Measurements from ENCODE around the gene NISCH.

NISCH gene

GRCh38 chr3:52490035-52490938, 34.9 kb downstream of the NISCH start:
- no peak for DNase-seq (ENCODE audit: low read depth in 1 of 2, low spot score in 1 of 2)

DNA sequence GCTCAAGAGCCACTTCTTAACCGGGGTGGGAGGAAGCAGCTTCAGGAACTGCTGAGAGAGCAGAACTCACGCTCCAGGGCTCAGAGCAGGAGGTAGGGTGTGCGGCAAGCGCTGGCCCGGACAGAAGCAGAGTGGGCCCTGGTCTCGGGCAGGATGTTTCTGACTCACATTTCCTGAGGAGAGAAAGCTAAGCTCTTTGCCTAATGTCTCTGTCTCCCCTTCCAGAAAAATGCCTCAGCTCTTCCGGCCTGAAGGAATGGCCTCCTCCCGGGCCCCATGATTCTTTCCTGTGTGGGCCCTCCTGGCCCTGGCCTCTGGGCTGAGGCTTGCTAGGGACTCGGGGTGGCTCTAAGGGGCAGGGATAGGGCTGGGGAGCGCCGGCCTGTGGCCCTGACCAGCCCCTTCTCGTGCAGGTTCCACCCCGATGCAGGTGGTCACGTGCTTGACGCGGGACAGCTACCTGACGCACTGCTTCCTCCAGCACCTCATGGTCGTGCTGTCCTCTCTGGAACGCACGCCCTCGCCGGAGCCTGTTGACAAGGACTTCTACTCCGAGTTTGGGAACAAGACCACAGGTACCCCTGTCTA, 35.6 kb downstream of the NISCH start:
- DNase-seq (ENCODE audit: low read depth in 1 of 2, low spot score in 1 of 2) = no peak

DNA sequence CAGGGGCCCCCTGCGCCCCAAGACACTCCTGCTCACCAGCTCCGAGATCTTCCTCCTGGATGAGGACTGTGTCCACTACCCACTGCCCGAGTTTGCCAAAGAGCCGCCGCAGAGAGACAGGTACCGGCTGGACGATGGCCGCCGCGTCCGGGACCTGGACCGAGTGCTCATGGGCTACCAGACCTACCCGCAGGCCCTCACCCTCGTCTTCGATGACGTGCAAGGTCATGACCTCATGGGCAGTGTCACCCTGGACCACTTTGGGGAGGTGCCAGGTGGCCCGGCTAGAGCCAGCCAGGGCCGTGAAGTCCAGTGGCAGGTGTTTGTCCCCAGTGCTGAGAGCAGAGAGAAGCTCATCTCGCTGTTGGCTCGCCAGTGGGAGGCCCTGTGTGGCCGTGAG, 36.7 kb downstream of the NISCH start:
- no peak for DNase-seq (ENCODE audit: low read depth in 1 of 2, low spot score in 1 of 2)

- DNase-seq (ENCODE audit: low read depth in 1 of 2, low spot score in 1 of 2) = no peak
Observed at GRCh38 chr3:52493232-52494017, 38.0 kb downstream of the NISCH start.

DNA sequence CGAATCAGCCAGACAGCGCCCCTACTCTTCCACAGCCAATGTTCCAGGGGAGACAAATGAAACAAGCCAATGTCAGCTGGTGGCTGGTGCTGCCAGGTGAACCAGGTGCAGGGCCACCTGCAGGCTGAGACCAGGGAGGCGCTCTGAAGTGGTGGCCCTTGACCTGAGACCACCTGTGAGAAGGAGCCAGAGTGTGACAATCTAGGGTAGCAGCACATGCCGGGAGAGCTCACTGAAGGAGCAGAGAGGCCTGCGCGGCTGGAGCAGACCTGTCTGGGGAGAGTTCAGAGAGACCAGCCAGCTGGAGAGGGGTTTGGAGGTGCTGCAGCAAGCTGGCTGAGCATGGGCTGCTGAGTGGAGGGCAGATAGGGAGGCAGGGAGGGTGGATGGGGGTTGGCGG, 39.0 kb downstream of the NISCH start:
- no peak for DNase-seq (ENCODE audit: low read depth in 1 of 2, low spot score in 1 of 2)

DNA sequence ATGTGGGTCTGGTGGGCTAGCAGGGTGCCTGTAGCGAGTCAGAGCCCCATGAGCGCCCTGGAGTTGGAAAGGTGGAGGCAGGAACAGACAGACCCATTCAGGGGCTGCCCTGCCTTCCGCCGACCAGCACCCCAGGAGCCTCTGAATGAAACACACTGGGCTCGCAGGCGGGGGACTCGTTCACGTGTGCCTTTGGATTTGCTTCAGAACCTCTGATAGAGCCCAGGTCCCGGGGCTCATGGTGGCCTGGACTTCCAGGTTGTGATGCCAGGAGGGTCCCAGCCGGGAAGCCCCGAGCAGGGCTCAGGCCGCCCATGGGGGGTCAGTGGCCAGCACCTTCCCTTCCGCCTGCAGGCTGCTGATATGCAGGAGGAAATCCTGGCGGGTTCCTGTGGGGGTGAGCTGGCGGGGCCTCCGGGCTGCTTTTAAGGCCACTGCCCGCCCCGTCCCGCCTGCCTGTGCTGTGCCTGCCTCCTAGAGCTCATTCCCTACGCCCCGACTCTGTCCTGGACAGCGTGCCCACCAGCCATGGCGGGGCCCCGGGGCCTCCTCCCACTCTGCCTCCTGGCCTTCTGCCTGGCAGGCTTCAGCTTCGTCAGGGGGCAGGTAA, 39.6 kb downstream of the NISCH start, which contains the start of gene STAB1:
Gene STAB1, plus strand, starts transcription at position 453 of the 610 bp plus-strand sequence. Its CDS starts 76 bp downstream, at position 529.
- no peak for DNase-seq (ENCODE audit: low read depth in 1 of 2, low spot score in 1 of 2)

GRCh38 chr3:52495777-52496602, 40.6 kb downstream of the NISCH start:
- no peak for DNase-seq (ENCODE audit: low read depth in 1 of 2, low spot score in 1 of 2)

DNA sequence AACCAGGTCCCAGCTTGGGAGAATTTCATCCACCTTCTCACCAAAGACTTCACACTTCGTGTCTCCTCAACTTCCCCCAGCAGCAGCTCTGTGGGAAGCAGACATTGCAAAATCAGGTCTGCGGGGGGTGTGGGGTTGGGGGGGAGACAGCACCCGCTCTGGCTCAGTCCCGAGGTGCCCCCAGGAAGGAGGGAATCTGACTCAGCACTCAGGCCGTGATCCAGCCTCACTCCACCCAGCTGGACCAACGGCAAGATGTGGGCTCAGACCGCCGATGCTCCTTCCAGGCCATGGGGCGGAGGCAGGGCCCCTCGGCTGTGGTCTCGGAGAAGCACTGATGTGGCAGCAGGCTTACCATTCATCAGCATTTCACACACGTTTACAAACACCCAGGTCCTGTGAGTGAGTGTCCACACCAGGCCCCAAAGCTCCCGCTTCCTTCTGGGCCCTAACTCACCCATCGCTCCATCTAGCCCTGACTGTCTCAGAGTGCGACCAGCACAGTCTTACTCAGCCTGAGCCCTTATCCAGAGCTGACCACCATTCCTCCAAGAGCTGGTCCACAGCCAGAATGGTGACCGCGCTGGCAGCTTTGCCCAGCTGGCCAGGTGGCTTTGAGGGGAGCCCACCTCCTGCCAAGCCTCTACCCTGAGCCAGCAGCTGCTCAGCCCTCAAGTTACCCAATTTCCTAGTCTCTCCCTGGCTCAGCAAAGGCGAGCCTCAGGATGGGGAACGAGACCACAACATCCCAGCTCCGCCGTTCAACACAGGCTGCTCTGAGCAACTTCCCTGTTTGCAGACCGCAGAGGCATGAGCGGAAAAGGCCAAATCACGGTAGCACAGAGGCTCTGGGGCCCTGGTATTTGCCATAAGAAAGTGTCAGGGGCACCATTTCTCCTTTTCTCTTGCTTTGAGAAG, 43.0 kb downstream of the NISCH start:
- DNase-seq (ENCODE audit: low read depth in 1 of 2, low spot score in 1 of 2) = no peak

DNA sequence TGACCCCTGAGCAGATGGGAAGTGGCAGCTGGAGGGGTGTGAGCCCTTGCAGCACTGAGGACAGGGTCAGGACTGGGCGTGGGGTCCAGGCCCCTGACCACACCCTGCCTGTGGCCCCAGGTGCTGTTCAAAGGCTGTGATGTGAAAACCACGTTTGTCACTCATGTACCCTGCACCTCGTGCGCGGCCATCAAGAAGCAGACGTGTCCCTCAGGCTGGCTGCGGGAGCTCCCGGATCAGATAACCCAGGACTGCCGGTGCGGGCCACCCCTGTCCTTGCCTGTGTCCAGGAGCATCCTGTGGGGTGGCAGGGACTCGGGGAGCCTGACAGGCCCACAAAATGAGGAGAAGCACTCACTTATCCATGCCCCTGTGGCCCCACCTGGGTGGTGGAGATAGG, 45.6 kb downstream of the NISCH start:
- no peak for DNase-seq (ENCODE audit: low read depth in 1 of 2, low spot score in 1 of 2)

DNA sequence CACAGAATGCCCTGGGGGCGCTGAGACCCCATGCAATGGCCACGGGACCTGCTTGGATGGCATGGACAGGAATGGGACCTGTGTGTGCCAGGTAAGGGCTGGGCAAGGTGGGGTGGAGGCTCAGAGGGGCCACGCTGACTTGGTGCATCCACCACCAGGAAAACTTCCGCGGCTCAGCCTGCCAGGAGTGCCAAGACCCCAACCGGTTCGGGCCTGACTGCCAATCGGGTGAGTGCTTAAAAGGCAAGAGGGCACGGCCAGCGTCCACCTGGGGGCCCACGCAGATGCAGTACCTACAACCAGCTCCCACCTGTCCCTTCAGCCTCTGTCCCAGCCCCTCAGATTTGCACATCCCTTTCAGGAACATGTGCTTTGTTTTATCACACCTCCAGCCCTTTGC, 46.6 kb downstream of the NISCH start:
- DNase-seq (ENCODE audit: low read depth in 1 of 2, low spot score in 1 of 2) = no peak

DNA sequence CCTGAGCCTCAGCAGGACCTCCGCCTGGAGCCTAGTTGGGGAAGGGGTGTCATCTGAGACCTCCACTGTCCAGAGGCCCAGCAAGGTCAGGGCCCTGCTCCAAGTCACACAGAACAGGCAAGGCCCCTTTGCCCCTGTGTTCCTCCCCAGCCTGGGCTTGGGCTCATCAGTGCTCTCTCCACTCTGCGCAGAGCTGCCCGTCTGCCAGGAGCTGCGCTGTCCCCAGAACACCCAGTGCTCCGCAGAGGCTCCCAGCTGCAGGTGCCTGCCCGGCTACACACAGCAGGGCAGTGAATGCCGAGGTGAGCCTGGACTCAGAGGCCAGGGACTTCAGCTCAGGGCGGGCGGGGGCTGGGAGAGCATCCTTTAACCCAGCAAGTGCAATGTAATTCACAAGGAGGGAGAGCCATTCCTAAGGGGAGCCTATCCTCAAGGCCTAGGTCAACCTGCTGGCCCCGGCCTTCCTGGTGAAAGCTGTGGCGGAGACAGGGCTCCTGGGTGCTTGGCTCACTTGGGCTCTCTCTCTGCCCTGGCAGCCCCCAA, 47.5 kb downstream of the NISCH start:
- DNase-seq (ENCODE audit: low read depth in 1 of 2, low spot score in 1 of 2) = no peak

DNA sequence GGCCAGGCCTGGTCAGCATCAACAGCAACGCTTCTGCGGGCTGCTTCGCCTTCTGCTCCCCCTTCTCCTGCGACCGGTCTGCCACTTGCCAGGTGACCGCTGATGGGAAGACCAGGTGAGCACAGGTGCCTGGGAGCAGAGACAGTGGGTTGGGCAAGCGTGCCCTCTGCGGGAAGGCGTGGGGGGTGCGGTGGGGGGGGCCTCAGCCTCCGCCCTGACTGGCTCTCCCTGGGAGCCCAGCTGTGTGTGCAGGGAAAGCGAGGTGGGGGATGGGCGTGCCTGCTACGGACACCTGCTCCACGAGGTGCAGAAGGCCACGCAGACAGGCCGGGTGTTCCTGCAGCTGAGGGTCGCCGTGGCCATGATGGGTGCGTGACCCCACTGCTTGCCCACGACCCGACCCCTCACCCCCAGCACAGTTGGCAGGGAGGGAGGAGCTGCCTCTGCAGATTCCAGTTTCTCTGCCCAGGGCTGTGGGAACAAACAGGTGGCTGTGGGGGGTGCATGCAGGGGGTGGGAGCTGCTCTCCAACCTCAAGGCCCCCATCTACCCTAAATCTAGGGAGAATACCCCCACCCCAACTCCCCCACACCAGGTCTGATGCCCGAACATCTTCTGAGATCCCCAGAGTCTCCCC, 48.5 kb downstream of the NISCH start:
- no peak for DNase-seq (ENCODE audit: low read depth in 1 of 2, low spot score in 1 of 2)

- DNase-seq (ENCODE audit: low read depth in 1 of 2, low spot score in 1 of 2) = no peak
Observed at GRCh38 chr3:52504977-52505376, 49.6 kb downstream of the NISCH start.

DNA sequence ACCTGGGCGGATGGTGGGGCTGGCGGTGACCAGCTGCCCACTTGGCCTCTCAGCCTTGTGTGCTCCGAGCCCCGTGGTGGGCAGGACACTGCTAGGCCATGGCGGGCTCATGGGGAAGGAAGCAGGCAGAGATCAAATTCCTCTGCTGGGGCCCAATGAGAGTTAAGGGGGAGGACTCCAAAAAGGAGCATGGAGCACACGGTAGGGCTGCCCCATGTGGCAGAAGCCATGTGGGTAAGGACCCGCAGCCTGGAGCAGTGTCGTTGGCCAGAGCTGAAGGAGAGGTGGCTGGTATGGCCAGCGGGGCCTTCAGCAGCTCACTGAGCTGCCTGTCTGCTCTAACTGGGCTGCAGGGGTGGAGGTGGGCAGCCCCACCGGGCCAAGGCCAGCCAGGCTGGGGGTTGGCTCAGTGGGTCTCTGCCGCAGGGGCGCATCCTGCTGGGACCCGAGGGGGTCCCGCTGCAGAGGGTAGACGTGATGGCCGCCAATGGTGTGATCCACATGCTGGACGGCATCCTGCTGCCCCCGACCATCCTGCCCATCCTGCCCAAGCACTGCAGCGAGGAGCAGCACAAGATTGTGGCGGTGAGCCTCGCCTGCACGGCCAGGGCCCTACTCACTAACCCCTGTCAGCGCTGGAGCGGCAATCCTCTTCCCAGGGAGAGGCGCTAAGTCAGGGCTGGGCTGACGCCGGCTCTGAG, 51.0 kb downstream of the NISCH start:
- DNase-seq (ENCODE audit: low read depth in 1 of 2, low spot score in 1 of 2) = no peak

GRCh38 chr3:52507359-52507758, 52.0 kb downstream of the NISCH start:
- no peak for DNase-seq (ENCODE audit: low read depth in 1 of 2, low spot score in 1 of 2)

- DNase-seq (ENCODE audit: low read depth in 1 of 2, low spot score in 1 of 2) = no peak
Observed at GRCh38 chr3:52509753-52510328, 54.4 kb downstream of the NISCH start.

DNA sequence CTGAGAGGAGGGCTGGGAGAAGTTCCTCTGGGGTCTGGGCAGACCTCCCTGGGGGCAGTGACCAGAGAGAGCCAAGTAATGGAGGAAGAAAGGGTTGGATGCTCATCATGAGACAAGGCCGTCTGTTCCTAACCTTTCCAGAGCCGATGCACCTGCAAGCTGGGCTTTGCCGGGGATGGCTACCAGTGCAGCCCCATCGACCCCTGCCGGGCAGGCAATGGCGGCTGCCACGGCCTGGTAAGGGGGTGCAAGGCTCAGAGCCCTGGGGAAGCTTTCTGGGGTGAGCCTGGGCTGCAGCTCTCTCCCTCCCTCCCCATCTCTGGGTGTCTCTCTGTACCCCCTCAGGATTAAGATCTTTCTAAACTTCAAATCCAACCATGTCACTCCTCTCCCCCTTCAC, 56.1 kb downstream of the NISCH start:
- no peak for DNase-seq (ENCODE audit: low read depth in 1 of 2, low spot score in 1 of 2)

- no peak for DNase-seq (ENCODE audit: low read depth in 1 of 2, low spot score in 1 of 2)
Observed at GRCh38 chr3:52512105-52512504, 56.7 kb downstream of the NISCH start.
